Naive B cell (primary cell): ENCODE data around the gene EPB41L4A. TPM values are rescaled to one million over a fixed set of nuclear protein-coding genes. Genes with fewer than 3 reads are reported as not detected.
"Not testable (repeated sequence)": the region's sequence is repeated elsewhere in the genome, so short reads cannot be mapped to it uniquely, and the experiment has no call there.

Experiments used
- ATAC-seq, 2 donors: fragments of 150-1000 bp; cut with Tn5 transposase; 2 replicates each; pipeline ENCODE4 v1.10.0; 2021; ENCODE audit warnings: low read depth in 2 of 2, mild to moderate bottlenecking in 2 of 2, moderate library complexity in 2 of 2
- DNase-seq: peaks from one replicate; pipeline ENCODE4 v3.0.0; 2022
- H3K27ac Mint-ChIP-seq, 6 donors: one replicate each; pipeline ENCODE4 v1.8.0; 2020 to 2022; ENCODE audit warnings: mild to moderate bottlenecking in 6 of 6, mixed read lengths in 6 of 6, moderate library complexity in 5 of 6, inconsistent platforms in 2 of 6
- H3K27me3 Mint-ChIP-seq, 3 donors: one replicate each; pipeline ENCODE4 v1.8.0; 2021 to 2022; ENCODE audit warnings: mixed read lengths in 3 of 3, mild to moderate bottlenecking in 1 of 3
- H3K36me3 Mint-ChIP-seq, 2 donors: one replicate each; pipeline ENCODE4 v1.8.0; 2020 to 2022; ENCODE audit warnings: mixed read lengths in 2 of 2, inconsistent platforms in 1 of 2, mild to moderate bottlenecking in 1 of 2
- H3K4me1 Mint-ChIP-seq, 3 donors: one replicate each; pipeline ENCODE4 v1.8.0; 2020 to 2022; ENCODE audit warnings: mixed read lengths in 3 of 3, inconsistent platforms in 1 of 3, mild to moderate bottlenecking in 1 of 3, moderate library complexity in 1 of 3
- H3K4me3 Mint-ChIP-seq, 8 donors: one replicate each; pipeline ENCODE4 v1.8.0; 2020 to 2022; ENCODE audit warnings: mild to moderate bottlenecking in 8 of 8, mixed read lengths in 8 of 8, moderate library complexity in 8 of 8, inconsistent platforms in 2 of 8
- H3K9me3 Mint-ChIP-seq, 7 donors: one replicate each; pipeline ENCODE4 v1.8.0; 2020 to 2022; ENCODE audit warnings: mixed read lengths in 7 of 7, mild to moderate bottlenecking in 5 of 7, inconsistent platforms in 2 of 7, moderate library complexity in 1 of 7
- polyA plus RNA-seq, 6 donors: library from polyadenylated mRNA; unstranded; fragments of 300-500 nt; fragmentation: Illumina TruSeq; gene quantifications; one replicate each; pipeline ENCODE4 v1.2.3, GENCODE V29; 2021; ENCODE audit warnings: low read depth in 6 of 6

The EPB41L4A gene
- polyA plus RNA-seq, 6 donors from 2014 or later = 0.92 to 4.7 (median 1.5) TPM

- Mint-ChIP-seq H3K27ac (no peak overlapping the region), H3K27me3 (peaks cover 0 to 3% (median 1%) of the 10 kb centered on the region in 3 donors), H3K9me3 (no peaks in the 10 kb centered on the region), H3K4me1 (no peaks in the 10 kb centered on the region), H3K4me3 (no peak overlapping the region), H3K36me3 (peaks cover 0 to 4% of the 10 kb centered on the region in 2 donors)
- ATAC-seq (no peak), DNase-seq (no peak)
Observed at GRCh38 chr5:112366987-112367386, 52.1 kb downstream of the EPB41L4A start.

- not testable (repeated sequence) for ATAC-seq, H3K27ac Mint-ChIP-seq, H3K4me3 Mint-ChIP-seq, H3K36me3 Mint-ChIP-seq, H3K27me3 Mint-ChIP-seq, H3K4me1 Mint-ChIP-seq, DNase-seq, H3K9me3 Mint-ChIP-seq
Observed at GRCh38 chr5:112360740-112361139, 58.3 kb downstream of the EPB41L4A start.

GRCh38 chr5:112356178-112356956, 62.7 kb downstream of the EPB41L4A start:
- no peak for DNase-seq
- no peak overlapping the region for H3K4me3 Mint-ChIP-seq
- no peaks in the 10 kb centered on the region for H3K4me1 Mint-ChIP-seq
- H3K36me3 Mint-ChIP-seq = no peaks in the 10 kb centered on the region
- H3K27ac Mint-ChIP-seq = no peak overlapping the region
- H3K9me3 Mint-ChIP-seq = peaks cover 0 to 5% (median 0%) of the 10 kb centered on the region in 7 donors
- H3K27me3 Mint-ChIP-seq = peaks cover 4 to 10% (median 5%) of the 10 kb centered on the region in 3 donors
- no peak for ATAC-seq

- ATAC-seq = no peak
- DNase-seq = no peak
- Mint-ChIP-seq H3K27ac (no peak overlapping the region), H3K9me3 (peaks cover 0 to 2% (median 0%) of the 10 kb centered on the region in 7 donors), H3K4me3 (no peak overlapping the region), H3K36me3 (no peaks in the 10 kb centered on the region), H3K4me1 (no peaks in the 10 kb centered on the region), H3K27me3 (peaks cover 4 to 10% (median 5%) of the 10 kb centered on the region in 3 donors)
Observed at GRCh38 chr5:112355058-112355685, 63.9 kb downstream of the EPB41L4A start.

- ATAC-seq = no peak
- H3K27ac Mint-ChIP-seq = no peak overlapping the region
- no peak overlapping the region for H3K4me3 Mint-ChIP-seq
- no peaks in the 10 kb centered on the region for H3K9me3 Mint-ChIP-seq
- DNase-seq = no peak
- peaks cover 4 to 10% (median 5%) of the 10 kb centered on the region in 3 donors for H3K27me3 Mint-ChIP-seq
- no peaks in the 10 kb centered on the region for H3K36me3 Mint-ChIP-seq
- H3K4me1 Mint-ChIP-seq = no peaks in the 10 kb centered on the region
Observed at GRCh38 chr5:112353678-112354077, 65.4 kb downstream of the EPB41L4A start.

GRCh38 chr5:112351225-112351624, 67.9 kb downstream of the EPB41L4A start:
- peaks cover 0 to 7% (median 0%) of the 10 kb centered on the region in 3 donors for H3K4me1 Mint-ChIP-seq
- peaks cover 0 to 10% (median 0%) of the 10 kb centered on the region in 3 donors for H3K27me3 Mint-ChIP-seq
- no peaks in the 10 kb centered on the region for H3K9me3 Mint-ChIP-seq
- H3K36me3 Mint-ChIP-seq = no peaks in the 10 kb centered on the region
- DNase-seq (no peak), ATAC-seq (no peak)
- H3K27ac Mint-ChIP-seq = no peak overlapping the region
- H3K4me3 Mint-ChIP-seq = no peak overlapping the region

GRCh38 chr5:112350626-112351025, 68.5 kb downstream of the EPB41L4A start:
- ATAC-seq (no peak), DNase-seq (no peak)
- H3K27me3 Mint-ChIP-seq = peaks cover 0 to 8% (median 0%) of the 10 kb centered on the region in 3 donors
- no peaks in the 10 kb centered on the region for H3K36me3 Mint-ChIP-seq
- no peaks in the 10 kb centered on the region for H3K9me3 Mint-ChIP-seq
- no peak overlapping the region for H3K4me3 Mint-ChIP-seq
- peaks cover 0 to 7% (median 0%) of the 10 kb centered on the region in 3 donors for H3K4me1 Mint-ChIP-seq
- no peak overlapping the region for H3K27ac Mint-ChIP-seq

GRCh38 chr5:112349371-112349770, 69.7 kb downstream of the EPB41L4A start:
- H3K4me1 Mint-ChIP-seq = peaks cover 0 to 7% (median 0%) of the 10 kb centered on the region in 3 donors
- peaks cover 0 to 4% (median under 1%) of the 10 kb centered on the region in 3 donors for H3K27me3 Mint-ChIP-seq
- no peaks in the 10 kb centered on the region for H3K36me3 Mint-ChIP-seq
- no peak for ATAC-seq
- DNase-seq = no peak
- no peak overlapping the region for H3K27ac Mint-ChIP-seq
- no peak overlapping the region for H3K4me3 Mint-ChIP-seq
- no peaks in the 10 kb centered on the region for H3K9me3 Mint-ChIP-seq

GRCh38 chr5:112348915-112349314, 70.2 kb downstream of the EPB41L4A start:
- Mint-ChIP-seq H3K27ac (no peak overlapping the region), H3K27me3 (peaks cover 3 to 5% (median 4%) of the 10 kb centered on the region in 3 donors), H3K4me3 (no peak overlapping the region), H3K9me3 (no peaks in the 10 kb centered on the region), H3K4me1 (peaks cover 0 to 7% (median 0%) of the 10 kb centered on the region in 3 donors), H3K36me3 (no peaks in the 10 kb centered on the region)
- DNase-seq = no peak
- no peak for ATAC-seq

GRCh38 chr5:112348387-112348786, 70.7 kb downstream of the EPB41L4A start:
- ATAC-seq (no peak), DNase-seq (no peak)
- Mint-ChIP-seq H3K36me3 (no peaks in the 10 kb centered on the region), H3K27me3 (peaks cover 4 to 5% (median 5%) of the 10 kb centered on the region in 3 donors), H3K4me3 (no peak overlapping the region), H3K27ac (no peak overlapping the region), H3K9me3 (no peaks in the 10 kb centered on the region), H3K4me1 (peaks cover 0 to 7% (median 0%) of the 10 kb centered on the region in 3 donors)

- no peaks in the 10 kb centered on the region for H3K36me3 Mint-ChIP-seq
- peaks cover 0 to 7% (median 0%) of the 10 kb centered on the region in 3 donors for H3K4me1 Mint-ChIP-seq
- ATAC-seq (no peak), DNase-seq (no peak)
- peaks cover 0 to 6% (median 5%) of the 10 kb centered on the region in 3 donors for H3K27me3 Mint-ChIP-seq
- no peaks in the 10 kb centered on the region for H3K9me3 Mint-ChIP-seq
- H3K4me3 Mint-ChIP-seq = no peak overlapping the region
- no peak overlapping the region for H3K27ac Mint-ChIP-seq
Observed at GRCh38 chr5:112346411-112347044, 72.5 kb downstream of the EPB41L4A start.

GRCh38 chr5:112344540-112344939, 74.5 kb downstream of the EPB41L4A start:
- H3K27me3 Mint-ChIP-seq = peaks cover 0 to 16% (median 8%) of the 10 kb centered on the region in 3 donors
- H3K4me1 Mint-ChIP-seq = peaks cover 0 to 7% (median 0%) of the 10 kb centered on the region in 3 donors
- DNase-seq (no peak), ATAC-seq (no peak)
- H3K9me3 Mint-ChIP-seq = no peaks in the 10 kb centered on the region
- no peak overlapping the region for H3K27ac Mint-ChIP-seq
- no peak overlapping the region for H3K4me3 Mint-ChIP-seq
- no peaks in the 10 kb centered on the region for H3K36me3 Mint-ChIP-seq

- no peak for DNase-seq
- H3K27ac Mint-ChIP-seq = no peak overlapping the region
- no peak overlapping the region for H3K4me3 Mint-ChIP-seq
- peaks cover 9 to 21% (median 16%) of the 10 kb centered on the region in 3 donors for H3K27me3 Mint-ChIP-seq
- H3K9me3 Mint-ChIP-seq = no peaks in the 10 kb centered on the region
- H3K4me1 Mint-ChIP-seq = peaks cover 0 to 7% (median 0%) of the 10 kb centered on the region in 3 donors
- no peak for ATAC-seq
- no peaks in the 10 kb centered on the region for H3K36me3 Mint-ChIP-seq
Observed at GRCh38 chr5:112342389-112342788, 76.7 kb downstream of the EPB41L4A start.
